HepG2 (cell line): Measurements from ENCODE around the gene LDB2. TPM values are rescaled to one million over a fixed set of nuclear protein-coding genes. Genes with fewer than 3 reads are reported as not detected.

Source experiments
- ATAC-seq: fragments of 200-7000 bp; cut with Tn5 transposase; 3 replicates; pipeline ENCODE4 v1.9.1; 2020; ENCODE audit warnings: mild to moderate bottlenecking, moderate library complexity
- BruUV-seq: library from RNA; stranded (reverse); fragments of 400-500 nt; replicated peaks from 2 replicates; lab custom pipeline; 2021; lab: Mats Ljungman, UMichigan
- CTCF ChIA-PET: fragments of 300-600 bp; formaldehyde crosslinking; extraction: SDS; loops from one replicate; lab custom pipeline; 2021; ENCODE audit warnings: low total read pairs, inconsistent platforms, low intra/inter-chr PET ratio; lab: Yijun Ruan, JAX
- POLR2A ChIA-PET: fragments of 350-600 bp; sonication (Branson Sonifier 250); formaldehyde crosslinking; loops from one replicate; lab custom pipeline; 2020; ENCODE audit warnings: antibody characterized with exemption, inconsistent platforms; lab: Yijun Ruan, JAX
- DNase-seq: peaks from one replicate; pipeline ENCODE4 v3.0.0-alpha.2; 2015; ENCODE audit warnings: low spot score
- FAIRE-seq: peaks from 3 replicates; lab custom pipeline; 2011; peaks lifted over from hg19 to GRCh38; lab: Jason Lieb, UNC
- H2AFZ ChIP-seq: one replicate; pipeline ENCODE4 v1.6.1; 2011; ENCODE audit warnings: low read length, inconsistent platforms
- H3K27ac ChIP-seq: fragments of 300-600 bp; 3 replicates; pipeline ENCODE4 v1.8.0; 2011; ENCODE audit warnings: mixed run types, mild to moderate bottlenecking, mixed read lengths, low read length, inconsistent platforms; ENCODE audit not compliant: insufficient read depth; ENCODE audit errors: extremely low read length
- H3K27me3 ChIP-seq, 2 experiments: fragments of 200-600 bp in 1 of 2; 2 replicates in 1 of 2; 3 replicates in 1 of 2; pipeline versions ENCODE4 v1.6.0 to v1.8.0; 2011; ENCODE audit warnings: low read length in 2 of 2, mild to moderate bottlenecking in 2 of 2, moderate library complexity in 2 of 2, inconsistent platforms in 1 of 2; ENCODE audit not compliant: insufficient read depth in 2 of 2, control insufficient read depth in 1 of 2
- H3K36me3 ChIP-seq, 2 experiments: fragments of 200-600 bp in 1 of 2; replicated peaks in 1 of 2; 2 replicates in 1 of 2; 3 replicates in 1 of 2; pipeline versions ENCODE4 v1.5.1 to v1.8.0; 2011; ENCODE audit warnings: low read length in 2 of 2, inconsistent platforms in 1 of 2; ENCODE audit not compliant: insufficient read depth in 2 of 2, control insufficient read depth in 1 of 2
- H3K4me1 ChIP-seq: 2 replicates; pipeline ENCODE4 v1.5.1; 2012; ENCODE audit warnings: low read length, inconsistent platforms; ENCODE audit not compliant: insufficient read depth
- H3K4me2 ChIP-seq: 2 replicates; pipeline ENCODE4 v1.6.0; 2011; ENCODE audit warnings: low read depth, low read length, inconsistent platforms
- H3K4me3 ChIP-seq, 3 experiments: fragments of 200-600 bp in 1 of 3; sonication (generic), shearing (Covaris generic) in 1 of 3; replicated peaks in 1 of 3; 2 replicates each; pipeline ENCODE4 v1.5.1; 2011 to 2016; ENCODE audit warnings: low read length in 3 of 3, inconsistent platforms in 2 of 3, low read depth in 2 of 3, mild to moderate bottlenecking in 2 of 3, control low read depth in 1 of 3, mixed read lengths in 1 of 3; ENCODE audit not compliant: insufficient read depth in 1 of 3
- H3K79me2 ChIP-seq: one replicate; pipeline ENCODE4 v1.6.1; 2011; ENCODE audit warnings: low read length, inconsistent platforms; ENCODE audit not compliant: insufficient read depth
- H3K9ac ChIP-seq: 2 replicates; pipeline ENCODE4 v1.6.0; 2011; ENCODE audit warnings: mild to moderate bottlenecking, low read depth, low read length, inconsistent platforms; ENCODE audit not compliant: insufficient read depth
- H3K9me3 ChIP-seq: 2 replicates; pipeline ENCODE4 v1.5.1; 2012; ENCODE audit warnings: mild to moderate bottlenecking, low read length
- H4K20me1 ChIP-seq: 2 replicates; pipeline ENCODE4 v1.6.0; 2011; ENCODE audit warnings: inconsistent platforms, mild to moderate bottlenecking, low read length, moderate library complexity; ENCODE audit not compliant: insufficient read depth
- CEBPB ChIP-seq: IDR thresholded peaks from 2 replicates; pipeline ENCODE4 v1.6.1; 2011; ENCODE audit warnings: low read depth, low read length, improper control_type of control experiment, borderline replicate concordance
- HDAC2 ChIP-seq: sonication (generic); formaldehyde crosslinking; IDR thresholded peaks from 2 replicates; pipeline ENCODE4 v1.4.0; 2020; ENCODE audit warnings: missing genetic modification reagents
- MEF2D ChIP-seq: sonication (generic); formaldehyde crosslinking; IDR thresholded peaks from 2 replicates; pipeline ENCODE4 v1.5.1; 2020; ENCODE audit warnings: mild to moderate bottlenecking, missing genetic modification reagents
- MIXL1 ChIP-seq: IDR thresholded peaks from 2 replicates; pipeline ENCODE4 v1.6.1; 2016
- POGZ ChIP-seq: sonication (generic); formaldehyde crosslinking; IDR thresholded peaks from 2 replicates; pipeline ENCODE4 v1.4.0; 2020; ENCODE audit warnings: mild to moderate bottlenecking, missing genetic modification reagents
- ZNF34 ChIP-seq: sonication (generic); formaldehyde crosslinking; IDR thresholded peaks from 2 replicates; pipeline ENCODE4 v1.4.0; 2020; ENCODE audit warnings: mild to moderate bottlenecking, missing genetic modification reagents, borderline replicate concordance
- ZNF747 ChIP-seq: sonication (generic); formaldehyde crosslinking; IDR thresholded peaks from 2 replicates; pipeline ENCODE4 v1.8.1; 2023; ENCODE audit warnings: missing genetic modification reagents, mild to moderate bottlenecking, borderline replicate concordance
- ZNF788 ChIP-seq: sonication (generic); formaldehyde crosslinking; IDR thresholded peaks from 2 replicates; pipeline ENCODE4 v1.5.0; 2020; ENCODE audit warnings: mild to moderate bottlenecking, missing genetic modification reagents, borderline replicate concordance
- ZSCAN20 ChIP-seq: sonication (generic); formaldehyde crosslinking; IDR thresholded peaks from 2 replicates; pipeline ENCODE4 v1.4.0; 2020; ENCODE audit warnings: missing genetic modification reagents, mild to moderate bottlenecking, borderline replicate concordance
- WGBS: methylation state at CpG from one replicate; pipeline ENCODE4 v1.1.6; 2017; ENCODE audit warnings: low lambda C conversion rate; 5-methylcytosine and 5-hydroxymethylcytosine counted together
- in situ Hi-C: cut with HindIII; loops from 2 replicates; pipeline ENCODE4 v1.10.0; 2017; ENCODE audit warnings: low pct_unique_long_range_greater_than_20kb; ENCODE audit not compliant: extremely low pct_ligation_motif_present
- intact Hi-C: fragments of 100-400 bp; cut with micrococcal nuclease; formaldehyde crosslinking; loops from one replicate; pipeline ENCODE4 v1.10.0; 2022; ENCODE audit not compliant: unreplicated experiment
- polyA plus RNA-seq, 8 experiments: library from polyadenylated mRNA; depleted of rRNA in 3 of 8; stranded (reverse) in 7 of 8; unstranded in 1 of 8; fragments of >200 nt; fragmentation: Illumina TruSeq in 4 of 8; extraction: Trizol in 4 of 8; gene quantifications; 2 replicates each; pipeline versions ENCODE4 v1.2.1 to v1.2.3, GENCODE V29; 2011 to 2016; ENCODE audit warnings: low read depth in 4 of 8, missing spikeins in 1 of 8, mixed read lengths in 1 of 8; ENCODE audit not compliant: insufficient read depth in 1 of 8
- total RNA-seq, 5 experiments: library from RNA; depleted of rRNA; stranded (reverse); fragments of >200 nt; fragmentation: Illumina TruSeq; extraction: Trizol; gene quantifications; 2 replicates each; pipeline ENCODE4 v1.2.3, GENCODE V29; 2016; ENCODE audit warnings: low read depth in 1 of 5

LDB2 gene
- total and polyA plus RNA-seq, 2 of the 13 experiments (the other 11 are each of a cell fraction or from before 2014, with no cell fraction given): not detected

DNA sequence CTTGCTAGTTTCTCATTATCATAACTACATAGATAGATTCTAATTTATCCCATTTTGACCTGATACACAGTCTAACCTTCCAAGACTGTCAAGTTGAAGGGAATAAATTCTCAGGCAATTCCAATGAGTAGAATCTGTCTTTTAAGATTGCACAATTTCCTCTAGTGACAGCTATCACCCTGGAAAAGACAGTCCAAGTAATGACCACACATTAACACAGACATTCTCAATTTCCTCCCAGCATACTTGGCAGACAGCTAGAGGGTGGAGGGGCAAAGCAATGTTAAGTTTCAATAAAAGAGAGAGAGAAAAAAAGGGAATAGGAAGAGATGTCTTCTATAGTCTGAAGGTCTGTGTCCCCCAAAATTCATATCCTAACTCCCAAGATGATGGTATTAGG, 234.7 kb downstream of the LDB2 start:
- Histone ChIP-seq H3K79me2 (no peaks in the 10 kb centered on the region), H3K27me3 (no peaks in the 10 kb centered on the region; a peak in 1 of 5 replicates), H3K4me1 (no peaks in the 10 kb centered on the region), H3K9ac (no peak overlapping the region), H4K20me1 (no peaks in the 10 kb centered on the region), H3K9me3 (no peaks in the 10 kb centered on the region), H3K27ac (no peak overlapping the region), H3K4me3 (no peak overlapping the region), H3K36me3 (no peaks in the 10 kb centered on the region), H2AFZ (no peak overlapping the region), H3K4me2 (no peak overlapping the region)
- ChIA-PET POLR2A (no interaction called here), CTCF (no interaction called here)
- intact Hi-C loops (no loop called here), in situ Hi-C loops (no loop called here)
- FAIRE-seq (no peak), DNase-seq (no peak)
- TF ChIP-seq CEBPB: 0 out of 2 replicates have a peak, but pooled peaks have one; percentile 19
- no peak for TF ChIP-seq ZNF788 (CRISPR knock-in tag)
- TF ChIP-seq MIXL1: no peak
- TF ChIP-seq, all 625 proteins: peak for 1
- no TSS peak for BruUV-seq
- ATAC-seq: no peak

DNA sequence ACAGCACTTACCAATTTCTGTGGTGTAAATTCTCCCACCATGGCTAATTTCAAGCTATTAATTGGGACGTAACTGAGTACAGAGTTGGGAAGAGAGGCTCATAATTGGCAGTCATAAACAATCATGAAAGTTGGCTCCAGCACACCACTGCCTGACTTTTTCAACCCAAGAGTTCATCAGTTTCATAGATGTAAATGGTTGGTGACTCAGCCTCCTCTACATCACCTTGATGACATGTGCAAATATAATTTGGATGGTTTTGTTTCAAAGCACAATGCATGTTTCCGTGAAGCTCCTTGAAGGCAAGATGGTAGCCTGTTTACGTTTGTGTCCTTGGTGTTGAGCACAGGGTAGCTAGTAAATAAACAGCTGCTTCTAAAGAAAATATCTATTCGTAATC, 235.1 kb downstream of the LDB2 start:
- no TSS peak for BruUV-seq
- CTCF ChIA-PET: no interaction called here
- in situ Hi-C loops (no loop called here), intact Hi-C loops (no loop called here)
- WGBS: 5% methylated on average over 4 of the region's 4 CpGs
- FAIRE-seq (no peak), DNase-seq (no peak), ATAC-seq (no peak)
- no peaks in the 10 kb centered on the region for H3K36me3 ChIP-seq
- H3K4me1 ChIP-seq: no peaks in the 10 kb centered on the region
- no peaks in the 10 kb centered on the region for H3K9me3 ChIP-seq
- H3K4me2 ChIP-seq: no peak overlapping the region
- H3K27me3 ChIP-seq: no peaks in the 10 kb centered on the region; a peak in 1 of 5 replicates
- no peak overlapping the region for H2AFZ ChIP-seq
- no peak overlapping the region for H3K4me3 ChIP-seq
- no peak for TF ChIP-seq ZSCAN20
- TF ChIP-seq HDAC2 (CRISPR knock-in tag): no peak
- no peak for TF ChIP-seq MEF2D
- no peak for TF ChIP-seq ZNF747
- no peak for TF ChIP-seq ZNF34 (CRISPR knock-in tag)
- TF ChIP-seq POGZ: no peak
- H3K27ac ChIP-seq: no peak overlapping the region
- POLR2A ChIA-PET: no interaction called here
- no peak overlapping the region for H3K9ac ChIP-seq
- no peaks in the 10 kb centered on the region for H3K79me2 ChIP-seq
- H4K20me1 ChIP-seq: no peaks in the 10 kb centered on the region
